ENCODE measurements around the gene GRK5. TPM values are rescaled to one million over a fixed set of nuclear protein-coding genes. Genes with fewer than 3 reads are reported as not detected.

GRK5 gene
- total RNA-seq, 2 donors from 2014 or later = 7.8 to 12.4 TPM

DNA sequence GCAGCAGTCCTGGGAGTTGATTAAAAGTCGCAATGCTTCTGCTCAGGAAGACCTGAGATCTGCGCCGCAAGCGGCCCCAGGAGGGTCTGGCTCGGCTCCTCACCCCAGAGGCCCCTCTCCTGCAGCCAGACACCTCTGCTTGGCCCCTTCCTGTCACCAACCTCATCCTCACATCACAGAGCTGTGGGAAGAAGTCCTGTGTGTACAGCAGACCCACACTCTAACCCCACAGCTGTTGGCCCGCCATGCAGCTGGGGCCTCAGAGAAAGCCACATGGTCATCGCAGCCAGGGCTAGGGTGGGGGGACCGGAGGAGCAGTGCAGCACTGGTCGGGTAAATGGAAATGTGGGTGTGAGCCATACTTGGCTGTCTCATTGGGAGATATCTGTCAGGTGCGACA lies 237.5 kb downstream of the GRK5 start:
- intact Hi-C loops (cut with DNase I, micrococcal nuclease) = loop anchor here (5.0 to 10.0 kb wide), 2 partner anchors 240 to 248 kb away; partner anchors contain the start of gene GRK5 (in 1 of the 2)
- ATAC-seq (peak; percentile 8), DNase-seq (no peak)

- ATAC-seq = peak; percentile 91
- intact Hi-C loops (cut with DNase I, micrococcal nuclease) = loop anchor here (5.0 to 10.0 kb wide), 2 partner anchors 241 to 248 kb away; partner anchors contain the start of gene GRK5 (in 1 of the 2)
- DNase-seq = peak; percentile 73 to 84
These were observed 238.1 kb downstream of the GRK5 start for GRCh38 chr10:119445311-119445934.

- DNase-seq (no peak), ATAC-seq (peak; percentile 9)
- intact Hi-C loops (cut with DNase I, micrococcal nuclease) = loop anchor here (5.0 to 10.0 kb wide), 2 partner anchors 241 to 249 kb away; partner anchors contain the start of gene GRK5 (in 1 of the 2)
These were observed 238.6 kb downstream of the GRK5 start for GRCh38 chr10:119445935-119446317.

DNA sequence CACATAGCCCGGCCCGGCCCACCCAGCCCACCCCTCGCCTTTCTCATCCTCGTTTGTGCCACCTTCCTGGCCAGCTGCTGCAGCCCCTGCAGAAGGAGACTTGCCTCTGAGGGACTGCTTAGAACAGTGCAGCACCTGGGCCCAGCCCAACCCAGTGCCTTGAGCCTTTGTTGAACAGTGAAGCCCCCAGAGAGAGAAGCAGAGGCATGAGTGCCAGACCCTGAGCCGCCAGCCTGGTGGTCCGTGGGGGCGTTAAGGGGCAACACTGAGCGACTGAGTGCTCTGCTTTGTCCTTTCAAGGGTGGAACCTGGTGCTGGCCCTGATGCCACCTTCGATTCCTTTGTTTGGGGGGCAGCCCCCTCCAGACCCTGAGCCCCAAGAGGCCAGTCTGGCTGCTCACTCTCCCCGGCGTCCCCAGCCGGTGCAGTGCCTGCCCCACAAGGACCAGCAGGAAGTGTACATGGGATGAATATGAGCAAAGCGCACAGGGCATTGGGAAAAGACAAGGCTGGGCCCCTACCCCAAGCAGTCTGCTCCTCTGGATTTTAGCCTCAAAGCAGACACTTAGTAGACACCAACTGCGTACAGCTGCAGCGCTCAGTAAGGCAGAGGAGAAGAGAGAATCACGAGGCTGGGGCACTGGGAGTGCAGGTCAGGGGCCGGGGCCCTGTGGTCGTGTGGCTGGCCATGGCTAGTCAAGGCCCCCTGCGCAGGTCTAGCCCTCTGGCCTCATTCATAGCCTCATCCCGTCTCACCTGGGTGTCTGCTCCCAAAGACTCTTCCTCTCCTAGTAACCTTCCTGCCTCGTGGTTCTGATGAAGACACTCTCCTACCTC lies 239.3 kb downstream of the GRK5 start:
- ATAC-seq = no peak
- DNase-seq = no peak
- intact Hi-C loops (cut with DNase I, micrococcal nuclease) = loop anchor here (5.0 to 10.0 kb wide), 2 partner anchors 242 to 249 kb away; partner anchors contain the start of gene GRK5 (in 1 of the 2)

- no peak for ATAC-seq
- intact Hi-C loops (cut with DNase I, micrococcal nuclease) = loop anchor here (5.0 to 10.0 kb wide), 2 partner anchors 243 to 250 kb away; partner anchors contain the start of gene GRK5 (in 1 of the 2)
- no peak for DNase-seq
These were observed 240.1 kb downstream of the GRK5 start for GRCh38 chr10:119447421-119447820.

- intact Hi-C loops (cut with DNase I, micrococcal nuclease) = loop anchor here (5.0 to 10.0 kb wide), 2 partner anchors 243 to 251 kb away; partner anchors contain the start of gene GRK5 (in 1 of the 2)
- ATAC-seq = no peak
- no peak for DNase-seq
These were observed 240.6 kb downstream of the GRK5 start for GRCh38 chr10:119447823-119448546.

- DNase-seq (no peak), ATAC-seq (no peak)
- intact Hi-C loops (cut with DNase I, micrococcal nuclease) = loop anchor here (5.0 to 10.0 kb wide), 2 partner anchors 244 to 252 kb away; partner anchors contain the start of gene GRK5 (in 1 of the 2)
These were observed 241.5 kb downstream of the GRK5 start for GRCh38 chr10:119448628-119449584.

DNA sequence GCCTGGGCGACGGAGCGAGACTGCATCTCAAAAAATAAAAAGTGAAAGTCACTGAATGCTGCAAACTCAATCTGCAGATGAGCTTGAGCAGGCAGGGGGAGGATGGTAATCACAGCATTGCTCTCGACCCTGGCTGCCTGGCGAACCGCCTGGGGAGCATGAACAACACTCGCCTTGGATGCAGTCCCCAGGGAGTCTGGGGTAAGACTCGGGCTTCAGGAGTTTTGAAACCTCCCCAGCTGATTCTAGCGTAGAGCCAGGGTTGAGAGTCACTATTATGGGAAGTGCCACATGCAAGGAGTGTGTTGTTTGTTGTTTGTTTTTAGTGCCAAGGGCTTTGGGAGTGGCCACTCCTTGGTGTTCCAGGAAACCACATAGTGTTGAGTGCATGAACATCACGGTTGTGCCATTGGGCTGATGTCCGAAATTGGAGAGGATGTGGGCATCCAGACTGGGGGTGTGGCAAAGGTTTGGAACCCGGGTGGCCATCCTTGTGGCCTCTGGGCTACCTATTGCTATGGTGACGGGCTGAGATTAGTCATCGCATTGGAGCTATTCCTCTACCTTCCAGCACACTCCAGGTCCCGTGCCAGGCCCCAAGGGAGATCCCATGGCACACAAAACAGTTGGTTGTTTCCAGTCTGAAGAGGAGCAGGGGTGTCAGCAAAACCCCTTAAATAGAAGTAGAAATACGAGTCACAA lies 242.5 kb downstream of the GRK5 start:
- DNase-seq (no peak), ATAC-seq (no peak)
- intact Hi-C loops (cut with DNase I, micrococcal nuclease) = loop anchor here (5.0 to 10.0 kb wide), 2 partner anchors 245 to 253 kb away; partner anchors contain the start of gene GRK5 (in 1 of the 2)

GRCh38 chr10:119450606-119451299 lies 243.4 kb downstream of the GRK5 start:
- DNase-seq (no peak), ATAC-seq (no peak)
- intact Hi-C loops (cut with DNase I, micrococcal nuclease) = no loop called here

DNA sequence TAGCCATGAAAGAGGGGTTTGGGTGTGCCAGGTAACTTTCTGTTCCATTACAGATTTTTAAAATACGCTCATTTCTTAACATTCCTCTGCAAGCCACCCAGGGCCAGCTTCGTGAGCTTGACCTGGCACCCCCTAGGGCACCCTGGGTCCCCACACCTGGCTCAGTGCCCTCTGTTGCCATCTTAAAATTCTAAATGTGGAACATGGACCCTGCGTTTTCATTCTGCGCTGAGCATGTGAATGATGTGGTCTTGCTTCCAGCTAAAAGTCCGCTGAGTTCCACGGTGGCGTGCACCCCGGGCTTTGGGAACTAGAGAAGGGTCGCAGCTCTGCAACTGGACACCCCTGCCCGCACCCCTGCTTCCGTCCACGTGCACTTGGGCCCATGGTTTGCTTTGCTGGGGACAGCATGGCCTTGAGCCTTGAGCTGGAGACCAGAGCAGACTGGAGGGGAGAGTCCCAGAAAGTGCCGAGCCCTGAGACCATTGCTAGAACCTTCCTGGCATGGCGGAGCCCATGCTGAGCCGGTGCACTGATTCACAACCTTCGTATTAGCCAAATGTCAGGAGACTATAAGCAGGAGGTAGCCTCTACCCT lies 244.0 kb downstream of the GRK5 start:
- intact Hi-C loops (cut with DNase I, micrococcal nuclease) = no loop called here
- ATAC-seq (no peak), DNase-seq (no peak)

GRCh38 chr10:119452396-119452795 lies 245.0 kb downstream of the GRK5 start:
- intact Hi-C loops (cut with DNase I, micrococcal nuclease) = no loop called here
- DNase-seq (no peak), ATAC-seq (no peak)

GRCh38 chr10:119453313-119453712 lies 245.9 kb downstream of the GRK5 start:
- no peak for DNase-seq
- no peak for ATAC-seq
- intact Hi-C loops (cut with DNase I, micrococcal nuclease) = no loop called here

- ATAC-seq (no peak), DNase-seq (no peak)
- intact Hi-C loops (cut with DNase I, micrococcal nuclease) = no loop called here
These were observed 246.9 kb downstream of the GRK5 start for GRCh38 chr10:119454316-119454715.

DNA sequence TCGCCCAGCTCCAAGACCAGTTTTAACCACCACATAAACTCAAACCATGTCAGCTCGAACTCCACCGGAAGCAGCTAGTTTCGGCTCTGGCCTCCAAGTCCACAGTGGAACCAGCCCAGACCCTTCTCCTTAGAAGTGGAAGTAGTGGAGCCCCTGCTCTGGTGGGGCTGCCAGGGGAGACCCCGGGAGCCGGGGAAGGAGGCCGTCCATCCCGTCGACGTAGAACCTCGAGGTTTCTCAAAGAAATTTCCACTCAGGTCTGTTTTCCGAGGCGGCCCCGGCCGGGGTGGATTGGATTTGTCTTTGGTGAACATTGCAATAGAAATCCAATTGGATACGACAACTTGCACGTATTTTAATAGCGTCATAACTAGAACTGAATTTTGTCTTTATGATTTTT lies 247.6 kb downstream of the GRK5 start:
- ATAC-seq (no peak), DNase-seq (no peak)
- intact Hi-C loops (cut with DNase I, micrococcal nuclease) = no loop called here

GRCh38 chr10:119455609-119456434 lies 248.5 kb downstream of the GRK5 start:
- DNase-seq (no peak), ATAC-seq (no peak)
- intact Hi-C loops (cut with DNase I, micrococcal nuclease) = no loop called here

DNA sequence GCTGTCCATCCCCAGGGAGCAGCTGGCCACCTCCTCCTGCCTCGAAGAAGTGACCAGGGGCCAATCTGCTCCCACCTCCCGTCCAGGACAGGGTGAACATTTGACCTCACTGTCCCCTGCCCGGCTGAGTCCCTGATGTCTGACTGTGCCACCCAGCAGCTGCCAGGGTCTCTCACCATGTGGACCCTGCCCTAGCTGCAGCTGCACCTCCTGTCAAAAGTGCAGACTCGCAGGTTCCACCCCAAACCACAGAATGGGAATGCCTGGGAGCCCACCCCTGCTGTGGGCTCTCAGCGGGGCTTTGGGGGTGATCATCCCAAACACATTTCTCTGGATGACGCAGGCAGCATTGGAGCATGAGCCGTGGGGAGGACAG lies 249.1 kb downstream of the GRK5 start:
- ATAC-seq (no peak), DNase-seq (no peak)
- intact Hi-C loops (cut with DNase I, micrococcal nuclease) = no loop called here
